ENCODE measurements around the gene LPP. TPM values are rescaled to one million over a fixed set of nuclear protein-coding genes. Genes with fewer than 3 reads are reported as not detected.
"Not testable (repeated sequence)": the region's sequence is repeated elsewhere in the genome, so short reads cannot be mapped to it uniquely, and the experiment has no call there.

LPP gene
- polyA plus RNA-seq, 3 donors: 24.5 to 26.1 (median 25.4) TPM

- no peak for DNase-seq (ENCODE audit: low read depth in 3 of 3, low spot score in 2 of 3)
Measured at GRCh38 chr3:188417271-188417696, 263.3 kb downstream of the LPP start.

- DNase-seq (ENCODE audit: low read depth in 3 of 3, low spot score in 2 of 3): no peak
Measured at GRCh38 chr3:188417766-188418165, 263.8 kb downstream of the LPP start.

- no peak for DNase-seq (ENCODE audit: low read depth in 3 of 3, low spot score in 2 of 3)
Measured at GRCh38 chr3:188421151-188421821, 267.3 kb downstream of the LPP start.

- no peak for DNase-seq (ENCODE audit: low read depth in 3 of 3, low spot score in 2 of 3)
Measured at GRCh38 chr3:188421836-188422540, 268.0 kb downstream of the LPP start.

GRCh38 chr3:188427981-188428380 lies 274.0 kb downstream of the LPP start:
- DNase-seq (ENCODE audit: low read depth in 3 of 3, low spot score in 2 of 3): not testable (repeated sequence)

GRCh38 chr3:188431040-188431439 lies 277.1 kb downstream of the LPP start:
- no peak for DNase-seq (ENCODE audit: low read depth in 3 of 3, low spot score in 2 of 3)

- DNase-seq (ENCODE audit: low read depth in 3 of 3, low spot score in 2 of 3): no peak
Measured at GRCh38 chr3:188431553-188431952, 277.6 kb downstream of the LPP start.

GRCh38 chr3:188432802-188433520 lies 279.0 kb downstream of the LPP start:
- DNase-seq (ENCODE audit: low read depth in 3 of 3, low spot score in 2 of 3): no peak

GRCh38 chr3:188433521-188434150 lies 279.7 kb downstream of the LPP start:
- DNase-seq (ENCODE audit: low read depth in 3 of 3, low spot score in 2 of 3): no peak

- no peak for DNase-seq (ENCODE audit: low read depth in 3 of 3, low spot score in 2 of 3)
Measured at GRCh38 chr3:188434594-188434993, 280.6 kb downstream of the LPP start.

- DNase-seq (ENCODE audit: low read depth in 3 of 3, low spot score in 2 of 3): no peak
Measured at GRCh38 chr3:188435266-188435665, 281.3 kb downstream of the LPP start.

- DNase-seq (ENCODE audit: low read depth in 3 of 3, low spot score in 2 of 3): no peak
Measured at GRCh38 chr3:188437926-188438325, 284.0 kb downstream of the LPP start.

GRCh38 chr3:188439080-188439479 lies 285.1 kb downstream of the LPP start:
- no peak for DNase-seq (ENCODE audit: low read depth in 3 of 3, low spot score in 2 of 3)

- DNase-seq (ENCODE audit: low read depth in 3 of 3, low spot score in 2 of 3): no peak
Measured at GRCh38 chr3:188440340-188440972, 286.5 kb downstream of the LPP start.

GRCh38 chr3:188442430-188442829 lies 288.5 kb downstream of the LPP start:
- DNase-seq (ENCODE audit: low read depth in 3 of 3, low spot score in 2 of 3): no peak

- DNase-seq (ENCODE audit: low read depth in 3 of 3, low spot score in 2 of 3): not testable (repeated sequence)
Measured at GRCh38 chr3:188445175-188445574, 291.2 kb downstream of the LPP start.

- no peak for DNase-seq (ENCODE audit: low read depth in 3 of 3, low spot score in 2 of 3)
Measured at GRCh38 chr3:188446014-188446413, 292.1 kb downstream of the LPP start.

- no peak for DNase-seq (ENCODE audit: low read depth in 3 of 3, low spot score in 2 of 3)
Measured at GRCh38 chr3:188446766-188447165, 292.8 kb downstream of the LPP start.

GRCh38 chr3:188448813-188449212 lies 294.9 kb downstream of the LPP start:
- DNase-seq (ENCODE audit: low read depth in 3 of 3, low spot score in 2 of 3): no peak

- no peak for DNase-seq (ENCODE audit: low read depth in 3 of 3, low spot score in 2 of 3)
Measured at GRCh38 chr3:188449421-188449820, 295.5 kb downstream of the LPP start.

All from right renal cortex interstitium (tissue), 3 donors.